Measurements from ENCODE around the gene GALNT16.

DNA sequence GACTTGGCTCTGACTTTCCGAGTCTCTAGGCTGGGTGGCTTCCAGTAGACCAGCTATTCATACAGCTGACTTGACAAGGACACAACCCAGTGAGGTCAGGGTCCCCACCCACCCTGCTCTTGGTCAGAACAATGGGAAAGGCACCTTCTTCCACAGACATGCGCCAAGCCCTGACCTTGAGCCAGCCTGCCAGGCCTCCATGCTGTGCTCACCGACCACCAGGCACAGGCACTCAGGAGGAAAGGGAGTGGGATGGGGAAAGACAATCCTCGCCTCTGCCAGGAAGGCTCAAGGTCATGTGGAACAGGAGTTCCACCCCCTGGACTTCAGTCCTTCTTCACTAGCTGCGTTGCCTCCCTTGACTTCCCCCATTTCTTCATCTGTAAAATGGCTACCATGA, 31.4 kb downstream of the GALNT16 start:
- TF ChIP-seq NFIC (IDR thresholded peaks at IDR 0.05) (no peak), TEAD4 (IDR thresholded peaks at IDR 0.05) (no peak), EP300 (IDR thresholded peaks at IDR 0.05; ENCODE audit: borderline replicate concordance) (no peak), RAD21 (IDR thresholded peaks at IDR 0.05; ENCODE audit: low read depth) (no peak), TAF1 (IDR thresholded peaks at IDR 0.05; ENCODE audit: low read depth) (no peak), FOXM1 (IDR thresholded peaks at IDR 0.05; ENCODE audit: borderline replicate concordance, low read depth) (no peak)
- TF ChIP-seq, protein P1, sequence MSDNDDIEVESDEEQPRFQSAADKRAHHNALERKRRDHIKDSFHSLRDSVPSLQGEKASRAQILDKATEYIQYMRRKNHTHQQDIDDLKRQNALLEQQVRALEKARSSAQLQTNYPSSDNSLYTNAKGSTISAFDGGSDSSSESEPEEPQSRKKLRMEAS (IDR thresholded peaks at IDR 0.05): no peak

Data from Ishikawa (cell line).